HuH-7 (cell line): Measurements from ENCODE around the gene NEURL2.
"Not testable (repeated sequence)": the region's sequence is repeated elsewhere in the genome, so short reads cannot be mapped to it uniquely, and the experiment has no call there.

ENCODE experiments used
- DNase-seq: peaks from one replicate; pipeline ENCODE4 v3.0.0; 2011; ENCODE audit warnings: low spot score

The NEURL2 gene

DNA sequence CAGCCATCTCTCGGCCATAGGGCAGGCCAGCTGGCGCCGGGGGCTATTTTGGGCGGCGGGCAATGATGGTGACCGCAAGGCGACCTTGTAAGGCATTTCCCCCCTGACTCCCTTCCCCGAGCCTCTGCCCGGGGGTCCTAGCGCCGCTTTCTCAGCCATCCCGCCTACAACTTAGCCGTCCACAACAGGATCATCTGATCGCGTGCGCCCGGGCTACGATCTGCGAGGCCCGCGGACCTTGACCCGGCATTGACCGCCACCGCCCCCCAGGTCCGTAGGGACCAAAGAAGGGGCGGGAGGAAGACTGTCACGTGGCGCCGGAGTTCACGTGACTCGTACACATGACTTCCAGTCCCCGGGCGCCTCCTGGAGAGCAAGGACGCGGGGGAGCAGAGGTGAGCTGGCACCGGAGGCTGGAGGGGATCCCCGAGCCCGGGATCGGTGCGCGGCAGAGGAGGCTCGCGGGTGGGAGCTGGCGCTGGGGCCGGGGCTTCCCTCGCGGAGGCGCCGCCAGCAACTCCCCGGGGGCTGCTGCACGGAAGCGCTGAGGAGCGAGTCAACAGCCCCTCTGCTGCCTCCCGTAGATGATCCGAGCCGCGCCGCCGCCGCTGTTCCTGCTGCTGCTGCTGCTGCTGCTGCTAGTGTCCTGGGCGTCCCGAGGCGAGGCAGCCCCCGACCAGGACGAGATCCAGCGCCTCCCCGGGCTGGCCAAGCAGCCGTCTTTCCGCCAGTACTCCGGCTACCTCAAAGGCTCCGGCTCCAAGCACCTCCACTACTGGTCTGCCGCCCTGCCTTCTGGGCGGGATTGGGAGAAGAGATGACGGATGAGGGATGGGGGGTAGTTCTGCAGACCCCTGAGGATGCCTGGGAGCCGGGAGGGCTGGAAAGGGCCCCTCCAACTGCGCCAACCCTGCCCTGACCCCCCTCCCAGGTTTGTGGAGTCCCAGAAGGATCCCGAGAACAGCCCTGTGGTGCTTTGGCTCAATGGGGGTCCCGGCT, at the start of gene NEURL2, which contains the start of gene CTSA:
Gene NEURL2, minus strand, starts transcription at position 224 of the 999 bp plus-strand sequence. Its CDS starts 217 bp downstream, at position 7.
Gene CTSA, plus strand, starts transcription at position 351 of the 999 bp plus-strand sequence. Its CDS starts 234 bp downstream, at position 585.
- DNase-seq, result peak; percentile 99

DNA sequence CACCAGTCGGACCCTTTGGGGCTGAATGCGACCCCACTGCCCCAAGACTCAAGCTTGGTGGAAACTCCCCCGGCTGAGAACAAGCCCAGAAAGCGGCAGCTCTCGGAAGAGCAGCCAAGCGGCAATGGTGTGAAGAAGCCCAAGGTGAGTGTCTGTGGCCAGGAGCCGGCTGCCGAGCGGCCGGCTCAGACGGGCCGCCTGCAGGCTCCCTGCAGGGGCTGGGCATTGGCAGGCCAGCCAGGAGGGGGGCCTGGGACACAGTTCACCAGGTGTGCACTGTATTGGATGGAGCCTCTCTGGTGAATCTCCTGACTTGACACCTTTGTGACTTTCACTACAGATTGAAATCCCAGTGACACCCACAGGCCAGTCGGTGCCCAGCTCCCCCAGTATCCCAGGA, 49.5 kb upstream of the NEURL2 start:
- no peak for DNase-seq

GRCh38 chr20:45940053-45940452, 49.0 kb upstream of the NEURL2 start:
- no peak for DNase-seq

- no peak for DNase-seq
These were observed 47.9 kb upstream of the NEURL2 start for GRCh38 chr20:45938727-45939438.

DNA sequence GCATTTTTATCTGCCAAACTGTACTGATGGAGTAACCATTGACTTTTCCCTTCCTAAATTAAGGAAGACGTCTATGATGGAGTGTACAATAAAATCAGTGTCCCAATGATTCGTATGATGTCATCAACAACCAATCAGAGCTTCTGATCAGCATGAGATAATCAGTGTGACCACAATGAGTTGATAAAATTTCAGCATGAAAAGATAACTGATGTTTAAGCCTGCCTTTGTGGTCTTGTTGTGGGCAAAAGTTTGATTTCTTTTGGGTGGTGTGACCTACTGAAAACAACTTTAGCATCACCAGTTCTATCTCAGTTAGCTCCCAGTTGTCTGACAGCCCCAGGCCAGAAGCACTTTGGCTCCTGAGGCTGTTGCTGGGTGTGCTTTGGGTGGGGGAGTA, 46.8 kb upstream of the NEURL2 start:
- no peak for DNase-seq

- no peak for DNase-seq
These were observed 44.5 kb upstream of the NEURL2 start for GRCh38 chr20:45935416-45936046.

GRCh38 chr20:45934586-45935415, 43.8 kb upstream of the NEURL2 start, which contains the start of gene PCIF1:
PCIF1 (plus strand) TSS chr20:45934683; CDS start chr20:45939000, 4,317 bp downstream.
- DNase-seq, result peak; percentile 100

GRCh38 chr20:45934046-45934585, 43.1 kb upstream of the NEURL2 start:
- peak; percentile 57 for DNase-seq

- peak; percentile 85 for DNase-seq
These were observed 42.4 kb upstream of the NEURL2 start for GRCh38 chr20:45933266-45934045.

DNA sequence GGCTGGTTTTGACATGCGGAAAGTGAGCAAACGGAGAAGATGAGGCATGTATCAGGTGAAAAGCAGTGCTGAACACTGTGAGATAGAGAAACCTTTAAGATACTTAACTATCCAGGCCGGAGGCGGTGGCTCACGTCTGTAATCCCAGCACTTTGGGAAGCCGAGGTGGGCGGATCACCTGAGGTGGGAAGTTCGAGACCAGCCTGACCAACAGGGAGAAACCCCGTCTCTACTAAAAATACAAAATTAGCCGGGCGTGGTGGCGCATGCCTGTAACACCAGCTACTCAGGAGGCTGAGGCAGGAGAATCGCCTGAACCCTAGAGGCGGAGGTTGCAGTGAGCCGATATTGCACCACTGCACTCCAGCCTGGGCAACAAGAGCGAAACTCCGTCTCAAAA, 40.7 kb upstream of the NEURL2 start:
- DNase-seq, result not testable (repeated sequence)

DNA sequence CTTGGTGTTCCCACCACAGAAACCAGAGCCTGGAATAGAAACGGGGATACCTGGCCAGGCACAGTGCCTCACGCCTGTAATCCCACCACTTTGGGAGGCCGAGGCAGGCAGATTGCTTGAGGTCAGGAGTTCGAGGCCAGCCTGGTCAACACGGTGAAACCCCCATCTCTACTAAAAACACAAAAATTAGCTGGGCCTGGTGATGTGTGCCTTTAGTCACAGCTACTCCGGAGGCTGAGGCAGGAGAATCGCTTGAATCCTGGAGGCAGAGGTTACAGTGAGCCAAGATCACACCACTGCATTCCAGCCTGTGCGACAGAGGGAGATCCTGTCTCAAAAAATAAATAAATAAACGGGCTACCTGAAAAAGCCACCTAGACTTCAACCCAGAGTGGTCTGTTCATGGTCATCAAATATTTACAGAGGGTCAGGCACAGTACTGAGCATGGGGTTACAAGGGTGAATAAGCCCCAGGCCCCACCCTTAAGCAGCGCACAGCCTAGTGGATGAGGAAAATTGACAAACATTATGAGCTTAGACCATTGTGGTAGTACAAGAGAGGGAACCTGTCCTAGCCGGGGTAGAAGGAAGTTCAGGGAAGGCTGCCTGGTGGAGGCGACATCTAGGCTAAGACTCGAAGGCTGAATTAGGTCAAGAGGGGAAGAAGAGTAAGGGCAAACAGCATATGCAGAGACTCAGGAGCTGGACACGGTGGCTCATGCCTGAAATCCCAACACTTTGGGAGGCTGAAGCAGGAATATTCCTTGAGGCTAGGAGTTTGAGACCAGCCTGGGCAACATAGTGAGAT, 36.3 kb upstream of the NEURL2 start:
- peak; percentile 67 for DNase-seq

GRCh38 chr20:45926731-45927070, 35.7 kb upstream of the NEURL2 start:
- DNase-seq, result no peak

DNA sequence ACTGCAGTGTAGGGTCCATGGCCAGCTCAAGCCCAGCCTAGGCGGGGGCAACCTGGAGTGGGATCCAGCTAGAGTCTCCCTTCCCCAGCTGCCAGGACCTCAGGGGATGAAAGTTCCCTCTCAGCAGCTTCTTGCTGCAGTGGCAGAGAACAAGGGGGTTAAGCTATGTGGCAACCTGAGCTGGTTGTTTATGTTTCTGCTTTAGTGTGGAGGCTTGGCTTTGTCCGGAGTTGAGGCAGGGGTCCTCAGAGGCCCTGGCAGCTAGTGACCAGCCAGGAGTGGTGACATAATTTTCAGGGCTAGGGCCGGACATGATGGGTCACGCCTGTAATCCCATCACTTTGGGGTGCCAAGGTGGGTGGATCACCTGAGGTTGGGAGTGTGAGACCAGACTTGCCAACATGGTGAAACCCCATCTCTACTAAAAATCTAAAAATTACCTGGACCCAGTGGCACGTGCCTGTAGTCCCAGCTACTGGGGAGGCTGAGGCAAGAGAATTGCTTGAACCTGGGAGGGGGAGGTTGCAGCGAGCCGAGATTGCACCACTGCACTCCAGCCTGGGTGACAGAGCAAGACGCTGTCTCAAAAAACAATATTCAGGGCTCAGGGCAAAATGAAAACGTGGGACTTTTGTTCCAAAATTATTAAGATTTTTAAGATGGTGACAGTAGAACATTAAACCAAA, 35.0 kb upstream of the NEURL2 start:
- DNase-seq, result no peak

DNA sequence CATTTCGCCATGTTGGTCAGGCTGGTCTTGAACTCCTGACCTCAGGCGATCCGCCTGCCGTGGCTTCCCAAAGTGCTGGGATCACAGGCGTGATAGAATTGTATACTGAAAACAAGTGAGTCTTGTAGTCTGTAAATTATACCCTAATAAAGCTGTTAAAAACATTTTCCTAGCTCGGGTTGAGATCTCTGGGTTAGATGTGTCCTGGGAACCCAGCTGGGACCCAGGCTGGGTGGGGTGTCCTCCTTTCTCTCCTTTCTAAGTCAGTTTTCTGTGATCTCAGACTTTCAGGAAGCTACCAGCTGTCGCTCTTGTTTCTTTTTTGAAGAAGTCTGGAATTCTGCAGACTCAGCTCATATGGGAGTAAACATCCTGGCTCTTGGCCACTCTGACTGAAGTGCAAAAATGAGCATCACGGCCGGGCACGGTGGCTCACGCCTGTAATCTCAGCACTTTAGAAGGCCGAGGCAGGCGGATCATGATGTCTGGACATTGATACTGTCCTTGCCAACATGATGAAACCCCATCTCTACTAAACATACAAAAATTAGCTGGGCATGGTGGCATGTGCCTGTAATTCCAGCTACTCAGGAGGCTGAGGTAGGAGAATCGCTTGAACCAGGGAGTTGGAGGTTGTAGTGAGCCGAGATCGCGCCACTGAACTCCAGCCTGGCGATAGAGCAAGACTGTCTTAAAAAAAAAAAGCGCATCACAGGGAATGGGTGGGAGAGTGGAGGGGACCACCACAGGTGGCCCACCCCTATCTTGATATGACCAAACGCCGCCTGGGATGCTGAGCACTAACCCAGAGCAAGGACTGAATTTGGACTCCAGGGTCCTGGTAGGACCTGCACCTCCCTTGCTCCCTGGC, 33.6 kb upstream of the NEURL2 start:
- no peak for DNase-seq

- DNase-seq, result no peak
These were observed 30.6 kb upstream of the NEURL2 start for GRCh38 chr20:45921337-45922189.

GRCh38 chr20:45920462-45921336, 29.7 kb upstream of the NEURL2 start:
- DNase-seq, result no peak
